AG09309 (cell line): ENCODE measurements around the gene D2HGDH.

Experiments used
- DNase-seq: peaks from one replicate; pipeline ENCODE4 v3.0.0-alpha.2; 2010; ENCODE audit warnings: low read depth
- H3K4me3 ChIP-seq: 2 replicates; pipeline ENCODE4 v1.5.1; 2011; ENCODE audit warnings: mild to moderate bottlenecking, low read depth, low read length, moderate library complexity; ENCODE audit not compliant: control insufficient read depth
- TF ChIP-seq, protein P1 (sequence below): IDR thresholded peaks from 2 replicates; pipeline ENCODE4 v1.5.1; 2011; ENCODE audit warnings: mild to moderate bottlenecking, low read depth, low read length, inconsistent platforms; ENCODE audit not compliant: insufficient read depth, control insufficient read depth; ENCODE audit errors: missing control alignments

Gene D2HGDH

DNA sequence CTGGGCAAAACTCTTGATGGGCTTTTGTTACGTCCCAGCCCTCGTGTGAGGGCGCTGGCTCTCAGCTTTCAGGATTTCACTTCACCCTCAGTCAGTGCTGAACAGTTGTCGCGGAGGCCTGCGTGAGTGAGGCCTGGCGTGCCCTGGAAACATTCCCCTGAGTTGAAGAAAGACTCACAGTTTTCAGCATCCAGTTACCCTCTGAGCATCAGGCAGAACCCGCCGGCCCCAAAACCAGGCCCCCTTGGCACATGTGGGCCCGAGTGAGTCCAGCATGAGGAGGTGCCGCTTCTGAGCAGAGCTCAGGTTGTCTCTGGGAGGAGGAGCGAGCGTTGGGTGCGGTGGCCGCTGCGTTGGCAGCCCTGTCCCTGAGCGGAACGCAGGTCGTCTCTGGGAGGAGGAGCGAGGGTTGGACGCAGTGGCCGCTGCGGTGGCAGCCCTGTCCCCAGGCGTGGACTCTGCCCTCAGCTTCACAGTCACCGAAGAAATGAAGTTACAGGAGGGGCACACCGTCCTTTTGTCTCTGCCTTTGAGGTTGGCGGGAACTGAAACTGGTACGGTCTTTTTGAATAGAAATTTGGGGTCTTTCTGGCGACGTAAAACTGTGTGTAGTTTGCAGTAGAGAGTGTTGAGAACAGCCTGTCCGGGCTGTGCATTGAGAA lies 74.4 kb downstream of the D2HGDH start, which contains the start of gene NEU4:
Gene NEU4 (plus strand): TSS at position 473 of the 662 bp plus-strand sequence. CDS start 5,292 bp downstream, outside the sequence.
- TF ChIP-seq, protein P1, sequence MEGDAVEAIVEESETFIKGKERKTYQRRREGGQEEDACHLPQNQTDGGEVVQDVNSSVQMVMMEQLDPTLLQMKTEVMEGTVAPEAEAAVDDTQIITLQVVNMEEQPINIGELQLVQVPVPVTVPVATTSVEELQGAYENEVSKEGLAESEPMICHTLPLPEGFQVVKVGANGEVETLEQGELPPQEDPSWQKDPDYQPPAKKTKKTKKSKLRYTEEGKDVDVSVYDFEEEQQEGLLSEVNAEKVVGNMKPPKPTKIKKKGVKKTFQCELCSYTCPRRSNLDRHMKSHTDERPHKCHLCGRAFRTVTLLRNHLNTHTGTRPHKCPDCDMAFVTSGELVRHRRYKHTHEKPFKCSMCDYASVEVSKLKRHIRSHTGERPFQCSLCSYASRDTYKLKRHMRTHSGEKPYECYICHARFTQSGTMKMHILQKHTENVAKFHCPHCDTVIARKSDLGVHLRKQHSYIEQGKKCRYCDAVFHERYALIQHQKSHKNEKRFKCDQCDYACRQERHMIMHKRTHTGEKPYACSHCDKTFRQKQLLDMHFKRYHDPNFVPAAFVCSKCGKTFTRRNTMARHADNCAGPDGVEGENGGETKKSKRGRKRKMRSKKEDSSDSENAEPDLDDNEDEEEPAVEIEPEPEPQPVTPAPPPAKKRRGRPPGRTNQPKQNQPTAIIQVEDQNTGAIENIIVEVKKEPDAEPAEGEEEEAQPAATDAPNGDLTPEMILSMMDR, result no peak
- H3K4me3 ChIP-seq, result no peak within 1 kb of the TSS
- DNase-seq, result no peak

DNA sequence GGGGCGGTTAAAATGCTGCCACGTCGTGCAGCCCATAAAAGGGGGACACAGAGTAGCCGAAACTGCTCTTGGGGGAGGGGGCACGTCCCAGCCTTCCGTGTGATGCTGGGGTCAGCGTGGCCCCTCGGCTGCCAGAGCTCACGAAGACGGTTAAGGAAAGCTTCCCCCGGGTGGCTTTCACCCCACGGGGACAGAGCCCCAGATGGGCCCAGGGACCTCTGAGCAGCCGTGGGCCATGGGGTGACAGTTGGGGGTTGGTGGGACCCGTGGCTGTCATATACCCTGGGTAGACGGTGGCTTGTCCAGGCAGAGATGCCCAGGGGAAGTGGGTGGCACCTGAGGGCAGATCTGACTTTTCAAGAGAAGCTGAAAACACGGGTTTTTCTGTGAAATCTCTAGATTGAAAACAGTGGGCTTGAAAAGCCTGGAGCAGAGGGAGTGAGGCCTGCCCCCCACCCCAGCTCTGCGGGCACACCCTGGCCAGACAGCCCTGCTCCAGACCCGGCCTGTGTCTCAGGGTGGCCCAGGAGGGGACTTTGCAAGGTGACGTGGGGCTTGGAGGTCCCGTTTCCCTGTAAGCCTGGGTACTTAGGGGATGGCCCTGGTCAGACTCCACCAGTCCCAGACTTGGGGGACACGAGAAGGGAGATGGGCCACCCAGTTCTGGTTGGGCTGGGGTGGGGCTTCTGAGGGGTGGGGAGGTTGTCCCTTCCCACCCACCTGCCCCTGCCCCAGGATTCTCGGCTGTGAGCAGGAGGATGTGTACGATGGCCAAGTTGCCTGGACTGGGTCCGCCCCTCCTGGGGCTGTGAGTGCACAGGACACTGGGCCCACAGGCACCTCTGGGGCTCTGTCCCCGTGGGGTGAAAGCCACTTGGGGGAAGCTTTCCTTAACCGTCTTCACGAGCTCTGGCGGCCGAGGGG lies 75.2 kb downstream of the D2HGDH start:
- TF ChIP-seq, protein P1, result no peak

DNA sequence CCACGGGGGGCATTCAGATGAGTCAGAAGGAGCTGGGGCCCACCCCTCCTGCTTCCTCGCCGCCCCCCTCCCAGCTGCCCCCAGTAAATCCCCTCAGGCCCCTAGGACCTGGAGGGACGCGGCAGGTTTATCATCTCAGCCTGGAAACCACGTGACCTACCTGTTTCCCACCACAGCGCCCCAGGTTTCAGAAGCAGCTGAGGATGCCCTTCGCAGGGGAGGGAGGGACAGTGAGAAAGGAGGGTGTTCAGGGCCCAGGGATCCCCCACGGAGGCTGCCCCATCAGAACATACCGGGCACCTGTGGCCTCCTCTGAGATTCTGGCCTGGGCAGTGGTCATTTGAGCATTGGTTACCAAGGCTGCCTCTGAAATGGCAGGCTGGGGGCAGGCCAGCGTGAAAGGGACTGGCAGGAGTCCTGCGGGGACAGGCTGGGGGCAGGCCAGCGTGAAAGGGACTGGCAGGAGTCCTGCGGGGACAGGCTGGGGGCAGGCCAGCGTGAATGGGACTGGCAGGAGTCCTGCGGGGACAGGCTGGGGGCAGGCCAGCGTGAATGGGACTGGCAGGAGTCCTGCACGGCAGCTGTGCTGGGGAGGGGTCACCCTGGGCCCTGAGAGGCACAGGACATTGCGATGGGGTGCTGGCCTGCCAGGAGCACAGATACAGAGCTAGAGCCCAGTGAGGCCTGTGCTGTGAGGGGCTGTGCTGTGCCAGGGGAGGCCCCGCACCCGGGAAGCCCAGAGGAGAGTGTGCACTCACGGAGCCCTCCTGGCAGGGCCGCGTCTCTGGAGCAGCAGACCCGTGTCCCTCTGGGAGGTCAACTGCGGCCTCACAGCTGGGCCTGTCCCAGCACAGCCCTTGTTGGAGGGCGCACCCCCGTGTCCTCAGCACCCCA lies 76.1 kb downstream of the D2HGDH start:
- DNase-seq, result no peak
- TF ChIP-seq, protein P1, result no peak

More for the DNA sequence above, 75.2 kb downstream of the D2HGDH start:
- no peak for DNase-seq
- no peak overlapping the region for H3K4me3 ChIP-seq

DNA sequence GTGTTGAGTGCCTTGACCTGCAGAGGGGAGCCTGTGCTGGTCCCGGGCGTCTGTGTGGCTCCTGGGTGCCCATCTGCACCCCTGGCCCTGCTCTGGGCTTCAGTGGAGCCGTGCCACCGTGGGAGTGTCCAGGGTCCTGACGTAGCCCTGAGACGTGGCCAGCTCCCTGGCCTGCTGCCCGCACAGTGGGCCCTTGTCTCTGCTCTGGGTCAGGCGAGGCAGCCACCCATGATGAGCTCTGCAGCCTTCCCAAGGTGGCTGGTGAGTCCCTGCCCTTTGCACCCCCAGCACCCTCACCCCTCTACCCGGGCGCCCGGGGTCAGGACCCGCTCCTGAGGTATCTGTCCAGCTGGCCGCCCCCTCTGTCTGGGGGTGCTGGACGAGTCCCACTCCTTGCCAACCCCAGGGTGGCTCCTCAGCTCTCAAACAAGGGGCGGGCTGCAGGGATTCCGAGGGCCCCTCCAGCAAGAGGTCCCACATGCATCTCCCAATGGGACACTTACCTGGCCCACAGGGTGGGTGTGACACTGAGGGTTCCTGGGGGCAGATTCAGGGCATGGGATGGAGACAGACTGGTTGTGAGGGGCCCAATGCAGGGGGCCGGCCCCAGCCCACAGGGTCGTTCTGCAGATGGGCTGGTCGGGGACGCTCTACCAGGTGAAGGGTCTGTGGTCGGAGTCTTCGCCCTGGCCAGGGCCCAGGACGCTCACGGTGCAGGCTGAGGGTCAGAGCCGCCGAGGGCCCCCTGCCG lies 76.9 kb downstream of the D2HGDH start:
- no peak for DNase-seq
- TF ChIP-seq, protein P1, result no peak
- H3K4me3 ChIP-seq, result no peak overlapping the region

More for the DNA sequence above, 76.1 kb downstream of the D2HGDH start:
- H3K4me3 ChIP-seq, result no peak overlapping the region

DNA sequence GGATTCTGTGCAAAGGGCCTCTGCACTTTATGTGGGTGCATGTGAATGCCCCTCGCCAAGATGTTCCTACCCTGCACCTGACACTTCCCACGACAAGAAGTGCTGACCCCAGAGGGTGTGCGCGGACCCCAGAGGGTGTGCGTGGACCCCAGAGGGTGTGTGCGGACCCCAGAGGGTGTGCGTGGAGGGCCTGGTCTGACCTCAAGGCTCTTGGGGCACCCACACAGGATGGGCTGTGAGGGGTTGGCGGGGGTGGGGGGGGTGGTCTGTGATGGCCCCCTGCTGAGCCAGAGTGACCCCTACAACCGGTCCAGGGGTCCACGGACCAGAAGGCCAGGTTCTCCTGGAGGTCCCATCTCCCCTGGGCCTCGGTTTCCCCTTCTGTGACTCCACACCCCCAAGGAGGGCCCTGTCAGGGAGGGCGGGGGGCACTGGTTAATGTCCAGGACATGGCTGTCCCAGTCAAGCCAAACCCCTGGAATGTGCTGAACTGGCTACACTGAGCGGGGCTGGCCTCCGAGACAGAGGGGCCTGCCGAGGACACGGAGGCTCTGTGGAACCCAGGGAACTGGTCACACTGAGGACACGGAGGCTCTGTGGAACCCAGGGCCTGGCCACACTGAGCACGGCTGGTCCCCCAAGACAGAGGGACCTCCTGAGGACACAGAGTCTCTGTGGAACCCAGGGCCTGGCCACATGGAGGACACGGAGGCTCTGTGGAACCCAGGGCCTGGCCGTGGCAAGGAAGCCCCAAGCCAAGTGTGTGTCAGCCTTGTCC lies 77.7 kb downstream of the D2HGDH start:
- H3K4me3 ChIP-seq, result no peak overlapping the region
- TF ChIP-seq, protein P1, result no peak
- DNase-seq, result no peak
